ENCODE results near the gene C3orf70.
"Not testable (repeated sequence)": the region's sequence is repeated elsewhere in the genome, so short reads cannot be mapped to it uniquely, and the experiment has no call there.

The C3orf70 gene

DNA sequence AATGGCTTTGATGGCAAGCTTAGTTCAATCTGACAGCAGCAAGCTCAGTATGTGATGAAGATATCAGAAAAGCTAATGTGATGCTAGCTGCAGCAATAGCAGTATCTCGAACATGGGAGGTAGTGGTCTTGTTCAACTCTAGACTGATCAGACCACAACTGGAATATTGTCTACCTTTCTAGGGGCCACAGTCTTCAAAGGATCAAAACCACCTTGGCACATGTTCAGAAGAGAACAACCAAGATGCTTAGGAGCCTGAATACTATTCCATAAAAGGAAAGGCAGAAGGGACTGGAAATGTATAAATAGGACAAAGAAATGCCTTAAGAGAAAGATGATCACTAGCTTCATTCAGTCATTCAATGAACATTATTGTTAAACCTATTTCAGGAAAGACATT, 2.3 kb downstream of the C3orf70 start:
- DNase-seq, result no peak

DNA sequence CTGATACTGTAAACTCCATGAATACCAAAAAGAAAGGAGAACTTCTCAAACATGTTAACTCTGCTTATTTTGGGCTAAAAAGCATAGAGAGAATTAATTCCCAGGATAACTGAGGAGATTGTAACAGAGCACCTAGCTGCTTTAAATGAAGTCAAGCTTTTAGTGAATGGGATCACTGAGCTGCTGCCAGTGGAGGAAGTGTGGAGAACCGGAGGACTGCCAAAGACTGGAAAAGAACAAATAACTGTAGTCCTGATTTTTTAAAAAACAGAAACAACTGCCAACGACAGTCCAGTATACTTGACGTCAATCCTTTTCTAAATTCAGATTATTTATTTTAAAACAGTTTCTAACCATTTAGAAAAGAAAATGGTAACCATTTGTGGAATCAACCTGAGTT, 3.3 kb downstream of the C3orf70 start:
- DNase-seq, result no peak

DNA sequence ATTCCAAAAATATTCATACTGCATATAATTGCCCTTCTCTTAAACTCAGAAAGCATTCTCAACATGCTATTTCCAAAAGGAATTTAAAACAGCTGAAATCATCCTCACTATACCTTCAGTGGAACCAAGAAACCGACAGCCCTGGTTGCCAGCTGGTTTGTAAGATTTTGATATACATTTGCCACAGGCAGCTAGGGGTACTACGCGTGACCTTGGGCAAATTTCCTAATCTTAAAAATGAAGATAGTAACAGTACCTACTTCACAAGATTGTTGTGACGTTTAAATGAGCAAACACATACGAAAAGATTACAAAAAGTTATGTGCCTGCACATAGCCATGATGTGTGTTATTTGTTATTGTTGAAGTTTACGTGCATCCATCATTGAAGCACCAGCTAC, 7.3 kb downstream of the C3orf70 start:
- DNase-seq, result no peak

DNA sequence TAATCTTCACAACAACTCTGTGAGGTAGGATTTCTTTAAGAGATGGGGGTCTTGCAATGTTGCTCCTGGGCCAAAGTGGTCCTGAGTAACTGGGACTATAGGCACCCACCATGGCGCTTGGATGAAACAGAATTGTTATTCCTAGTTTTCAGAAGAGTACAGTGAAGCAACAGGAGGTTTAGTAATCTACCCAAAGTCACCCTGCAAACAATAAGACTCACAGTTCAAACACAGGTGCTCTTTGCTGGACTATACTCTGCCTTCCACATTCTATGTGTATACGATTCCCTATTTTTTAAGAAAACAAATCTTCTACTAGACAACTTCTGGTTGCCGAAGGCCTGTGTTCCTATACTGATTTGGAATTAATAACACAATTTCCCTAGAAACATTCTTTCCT, 8.1 kb downstream of the C3orf70 start:
- DNase-seq, result no peak

DNA sequence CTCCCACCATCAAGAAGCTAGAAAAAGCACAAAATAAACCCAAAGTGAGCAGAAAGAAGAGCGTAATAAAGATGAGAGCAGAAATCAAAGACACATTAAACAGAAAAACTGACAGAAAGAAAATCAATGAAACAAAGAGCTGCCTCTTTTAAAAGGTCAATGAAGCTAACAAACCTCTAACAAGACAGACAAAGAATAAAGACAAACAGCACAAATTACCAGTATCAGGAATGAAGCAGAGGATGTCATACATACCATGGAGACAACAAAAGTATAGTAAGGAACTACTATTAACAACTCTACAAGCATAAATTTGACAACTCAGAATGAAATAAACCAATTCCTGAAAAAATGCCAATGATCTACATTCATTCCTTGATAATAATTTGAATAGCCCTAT, 15.0 kb downstream of the C3orf70 start:
- DNase-seq, result no peak

DNA sequence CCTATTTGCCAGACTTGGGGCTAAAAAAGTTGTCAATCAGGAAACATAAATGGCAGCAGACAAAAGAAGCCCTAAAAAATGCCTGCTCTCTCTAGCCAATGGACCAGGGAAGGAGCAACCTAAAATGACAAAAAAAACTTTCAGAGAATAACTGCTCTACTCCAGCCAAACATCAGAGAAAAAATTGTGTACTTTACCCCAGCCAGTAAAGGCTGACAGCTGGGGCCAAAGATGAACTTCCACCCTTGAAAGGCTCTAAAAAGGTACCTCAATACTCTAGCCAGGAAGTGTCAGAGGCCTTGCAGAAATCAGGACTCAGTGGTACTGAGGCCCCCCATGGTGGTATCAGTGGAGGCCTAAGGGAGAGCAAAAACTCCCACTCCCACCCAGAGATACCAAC, 18.4 kb downstream of the C3orf70 start:
- DNase-seq, result no peak

DNA sequence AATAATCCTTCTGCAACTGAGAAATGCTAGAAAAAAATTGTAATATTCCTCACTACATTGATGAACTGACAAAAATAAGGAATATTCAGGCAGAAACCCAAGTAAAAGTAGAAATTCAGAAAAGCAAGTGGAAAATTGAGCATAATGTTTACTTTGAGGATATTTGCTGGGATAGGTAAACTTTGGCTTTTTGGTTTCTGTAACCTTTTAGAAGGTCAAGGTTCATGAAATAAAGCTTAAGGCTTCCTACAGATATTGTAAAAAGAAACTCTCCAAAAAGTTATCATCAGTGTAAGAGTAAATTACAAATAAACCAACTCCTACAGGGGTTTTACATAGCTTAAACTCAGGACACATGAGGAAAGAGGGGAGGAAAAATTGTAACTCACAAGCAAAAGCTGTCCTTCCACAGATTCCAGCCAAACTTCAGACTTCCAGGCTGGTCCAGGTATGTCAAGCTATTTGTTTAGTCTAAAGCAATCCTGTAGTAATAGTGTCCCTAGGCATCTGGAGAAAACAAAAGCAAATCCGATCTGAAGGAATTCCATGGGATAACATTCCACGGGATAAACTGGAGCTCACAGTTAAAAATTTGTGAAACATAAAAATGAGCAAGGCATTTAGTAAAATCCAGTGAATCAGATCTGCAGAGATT, 21.1 kb downstream of the C3orf70 start:
- DNase-seq, result no peak

DNA sequence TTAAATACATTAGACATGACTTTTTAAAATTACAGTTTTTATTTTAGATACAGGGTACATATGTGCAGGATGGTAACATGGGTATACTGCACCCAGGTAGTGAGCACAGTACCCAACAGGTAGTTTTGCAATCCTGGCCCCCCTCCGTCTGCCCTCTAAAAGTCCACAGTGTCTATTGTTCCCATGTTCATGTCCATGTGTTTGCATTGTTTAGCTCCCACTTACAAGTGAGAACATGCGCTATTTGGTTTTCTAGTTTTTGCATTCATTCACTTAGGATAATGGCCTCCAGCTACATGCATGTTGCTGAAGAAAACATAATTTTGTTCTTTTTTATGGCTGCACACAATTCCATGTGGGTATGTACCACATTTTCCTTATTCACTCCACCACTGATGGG, 23.8 kb downstream of the C3orf70 start:
- no peak for DNase-seq

DNA sequence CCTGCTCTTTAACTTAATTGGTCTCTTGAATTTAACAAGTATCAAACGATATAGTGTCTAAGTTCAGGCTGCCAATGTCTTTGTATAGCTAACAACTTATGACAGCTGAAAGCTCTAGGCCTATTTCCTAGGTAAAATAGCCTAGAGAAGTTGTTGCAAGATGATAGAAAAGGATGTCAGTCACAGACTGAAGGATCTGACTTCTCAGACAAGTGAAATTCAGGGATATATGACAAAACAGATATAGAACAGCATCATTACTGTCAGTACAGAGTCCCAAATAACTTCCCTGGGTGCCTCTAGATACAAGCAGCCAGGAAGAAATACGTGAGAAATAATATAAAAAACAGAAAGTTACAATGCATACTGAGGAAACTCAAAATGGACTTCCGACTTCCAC, 26.7 kb downstream of the C3orf70 start:
- no peak for DNase-seq

DNA sequence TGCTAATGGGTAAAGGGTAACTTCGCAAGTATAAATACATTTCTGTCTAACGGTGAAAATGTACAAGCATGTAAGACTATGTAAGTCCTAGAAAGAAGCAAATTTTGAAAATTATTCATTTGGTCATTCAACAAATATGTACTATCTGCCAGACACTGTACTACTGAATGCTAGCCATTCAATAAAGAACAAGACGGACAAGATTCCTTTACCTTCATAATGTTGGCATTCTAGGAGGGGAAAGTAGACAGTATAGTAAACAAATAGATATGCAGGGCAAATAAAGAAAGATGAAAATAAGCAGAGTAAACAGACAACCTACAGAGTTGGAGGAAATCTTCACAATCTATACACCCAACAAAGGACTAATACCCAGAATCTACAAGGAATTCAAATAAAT, 32.7 kb downstream of the C3orf70 start:
- DNase-seq, result no peak

DNA sequence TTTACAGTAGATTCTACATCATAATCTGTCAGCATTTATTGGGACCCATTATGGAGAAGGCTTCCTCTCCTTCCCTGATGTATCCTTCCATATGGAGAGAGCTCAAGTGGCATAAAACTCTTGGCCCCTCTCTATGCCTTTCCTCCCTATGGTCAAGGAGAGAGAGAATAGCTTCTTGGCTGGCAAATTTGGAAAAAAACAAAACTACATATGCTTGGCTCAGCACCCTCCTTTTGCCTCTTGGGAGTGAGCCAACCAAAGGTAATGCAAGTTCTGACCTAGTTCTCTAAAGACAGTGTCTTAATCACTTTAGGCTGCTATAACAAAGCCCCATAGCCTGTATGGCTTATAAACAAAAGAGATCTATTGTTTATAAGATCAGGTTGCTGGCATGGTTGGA, 37.5 kb downstream of the C3orf70 start:
- DNase-seq, result no peak

DNA sequence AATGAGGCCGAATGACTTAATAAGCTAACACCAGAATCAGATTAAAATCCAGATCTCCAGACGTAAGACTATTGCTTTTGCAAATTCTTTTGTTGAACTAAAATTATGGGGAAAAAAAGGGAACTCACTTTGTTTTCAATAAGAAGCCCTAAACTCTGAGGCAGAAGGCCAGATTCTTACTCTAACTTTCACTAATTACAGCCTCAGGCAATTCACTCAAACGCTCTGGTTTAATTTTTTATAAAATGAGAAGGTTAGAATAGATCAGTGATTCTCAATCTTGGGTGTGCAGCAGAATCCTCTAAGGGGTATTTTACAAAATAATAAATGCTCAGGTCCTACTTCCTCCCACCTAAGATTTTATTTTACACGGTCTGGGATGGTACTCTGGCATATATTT, 38.1 kb downstream of the C3orf70 start:
- DNase-seq, result no peak

DNA sequence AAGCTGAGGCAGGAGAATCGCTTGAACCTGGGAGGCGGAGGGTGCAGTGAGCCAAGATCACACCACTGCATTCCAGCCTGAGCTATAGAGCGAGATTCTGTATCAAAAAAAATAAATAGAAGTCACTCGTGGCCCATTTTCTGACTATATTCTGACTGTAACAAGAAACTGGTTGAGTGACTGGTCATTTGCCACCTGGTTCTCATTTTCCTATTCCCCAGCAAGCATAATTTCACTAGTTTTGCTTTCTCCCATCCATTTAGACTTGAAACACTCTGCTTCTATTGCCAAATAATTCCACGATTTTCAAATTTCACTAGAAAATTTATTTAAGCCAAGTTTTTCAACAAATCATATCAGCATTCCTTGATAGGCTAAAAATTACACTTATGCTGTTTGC, 40.7 kb downstream of the C3orf70 start:
- DNase-seq, result no peak

DNA sequence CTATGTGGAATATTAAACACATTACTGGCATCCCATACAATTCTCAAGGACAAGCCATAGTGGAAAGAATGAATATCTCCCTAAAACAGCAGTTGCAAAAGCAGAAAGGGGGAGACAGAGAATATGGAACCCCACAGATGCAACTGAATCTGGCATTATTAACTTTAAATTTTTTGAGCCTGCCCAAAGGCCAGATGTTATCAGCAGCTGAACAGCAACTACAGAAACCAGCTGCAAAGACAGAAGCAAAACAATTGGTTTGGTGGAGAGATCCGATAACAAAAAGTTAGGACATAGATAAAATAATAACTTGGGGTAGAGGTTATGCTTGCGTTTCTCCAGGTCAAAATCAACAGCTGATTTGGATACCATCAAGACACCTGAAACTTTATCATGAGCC, 43.8 kb downstream of the C3orf70 start:
- DNase-seq, result not testable (repeated sequence)

DNA sequence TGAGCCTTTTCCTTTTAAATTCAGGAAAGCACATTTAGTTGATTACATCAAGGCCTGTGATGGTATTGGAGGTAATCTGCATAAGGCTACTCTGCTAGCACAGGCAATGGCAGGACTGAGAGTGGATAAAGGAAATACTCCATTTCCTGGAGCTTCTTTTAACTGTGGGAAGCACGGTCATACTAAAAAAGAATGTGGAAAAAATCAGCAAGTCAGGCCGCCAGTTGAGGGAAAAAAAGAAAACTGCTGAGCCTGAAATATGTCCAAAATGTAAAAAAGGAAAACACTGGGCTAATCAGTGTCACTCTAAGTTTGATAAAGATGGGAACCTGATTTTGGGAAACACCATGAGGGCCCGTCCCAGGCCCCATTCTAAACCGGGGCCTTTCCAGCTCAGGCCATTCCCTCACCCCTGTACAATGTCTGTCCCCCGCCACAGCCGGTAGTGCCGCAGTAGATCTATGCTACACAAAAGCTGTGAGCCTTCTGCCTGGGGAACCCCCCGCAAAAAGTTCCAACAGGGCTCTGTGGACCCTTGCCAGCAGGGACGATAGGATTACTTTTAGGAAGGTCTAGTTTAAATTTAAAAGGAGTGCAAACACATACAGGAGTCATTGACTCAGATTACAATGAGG, 46.5 kb downstream of the C3orf70 start:
- not testable (repeated sequence) for DNase-seq

DNA sequence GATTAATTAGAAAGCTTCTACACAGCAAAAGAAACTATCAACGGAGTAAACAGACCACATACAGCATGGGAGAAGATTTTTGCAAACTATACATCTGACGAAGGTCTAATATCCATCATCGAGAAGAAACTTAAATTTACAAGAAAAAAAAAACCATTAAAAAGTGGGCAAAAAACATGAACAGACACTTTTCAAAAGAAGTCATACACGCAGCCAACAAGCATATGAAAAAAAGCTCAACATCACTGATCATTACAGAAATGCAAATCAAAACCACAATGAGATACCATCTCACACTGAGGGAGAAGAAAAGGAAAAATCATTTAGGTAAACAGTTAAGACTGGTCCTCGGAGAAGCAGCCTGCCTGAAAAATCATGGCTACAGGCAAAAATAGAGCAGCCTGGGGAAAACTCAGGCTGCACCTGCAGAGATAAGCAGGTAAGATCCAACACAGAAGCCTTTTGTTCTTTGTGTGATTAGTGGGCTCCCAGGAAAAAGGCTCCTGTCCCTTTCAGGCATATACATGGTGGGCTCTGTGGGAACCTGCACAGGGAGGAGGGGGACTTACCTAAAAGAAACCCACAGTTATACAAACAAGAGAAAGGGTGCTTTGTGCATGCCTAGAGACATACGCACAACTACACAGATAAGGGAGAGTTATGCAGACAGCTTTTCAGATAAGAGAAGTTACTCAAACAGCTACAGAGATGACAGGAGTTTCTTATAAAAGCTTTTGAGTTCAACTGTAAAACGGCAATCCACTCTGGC, 49.3 kb downstream of the C3orf70 start:
- no peak for DNase-seq

DNA sequence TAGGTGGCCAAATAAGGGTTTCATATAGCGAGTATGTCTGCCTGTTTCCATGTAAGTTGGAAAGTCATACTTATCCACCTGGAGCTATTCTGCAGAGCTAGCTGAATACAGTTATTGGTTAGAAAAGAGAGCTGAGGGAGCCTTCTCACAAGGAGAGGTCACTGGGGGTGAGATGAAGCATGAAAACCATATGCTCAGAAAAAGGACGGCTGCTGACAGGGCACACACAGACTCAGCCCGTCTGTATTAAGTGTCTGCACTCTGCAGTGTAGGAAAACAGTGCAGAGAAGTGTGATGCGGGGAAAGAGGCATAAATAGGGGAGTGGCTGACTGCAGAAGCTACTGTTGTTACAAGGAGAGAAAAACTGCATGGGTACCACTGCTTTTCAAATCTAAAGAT, 58.2 kb downstream of the C3orf70 start:
- no peak for DNase-seq

DNA sequence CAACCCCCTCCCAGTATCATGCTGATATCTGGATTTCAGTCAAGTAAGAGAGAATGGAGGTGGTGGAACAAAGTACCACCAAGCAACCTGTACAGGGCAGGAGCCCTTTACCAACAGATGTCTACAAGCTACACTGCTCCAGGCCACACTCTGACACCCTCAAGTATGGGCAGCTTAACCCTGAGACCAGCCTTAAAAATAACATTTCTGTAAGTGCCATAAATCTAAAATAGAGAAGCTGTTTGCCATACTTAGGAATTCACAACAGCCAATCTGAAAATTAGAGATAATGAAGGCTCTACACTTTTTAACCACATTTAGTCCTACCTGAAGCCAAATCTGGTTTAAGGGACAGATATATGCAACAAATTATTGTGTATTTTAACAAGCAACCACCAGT, 59.7 kb downstream of the C3orf70 start:
- DNase-seq, result no peak

DNA sequence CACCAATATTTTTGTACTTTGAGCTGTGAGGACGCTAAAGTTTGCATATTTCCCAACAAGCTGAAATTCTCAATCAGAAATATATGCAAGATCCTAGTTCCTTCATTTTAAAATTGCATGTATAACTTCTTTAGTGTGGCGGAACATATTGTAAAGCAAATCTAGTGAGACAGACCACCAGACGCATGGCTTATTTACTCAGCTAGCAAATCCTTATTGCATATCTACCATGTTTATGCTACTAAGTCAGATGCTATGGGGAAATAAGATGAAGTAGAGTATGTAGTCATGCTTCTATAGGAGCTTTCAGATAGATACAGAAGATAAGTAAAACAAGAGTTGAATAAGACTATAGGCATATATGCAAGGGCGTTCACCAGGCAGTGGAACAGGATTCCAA, 62.0 kb downstream of the C3orf70 start:
- no peak for DNase-seq

DNA sequence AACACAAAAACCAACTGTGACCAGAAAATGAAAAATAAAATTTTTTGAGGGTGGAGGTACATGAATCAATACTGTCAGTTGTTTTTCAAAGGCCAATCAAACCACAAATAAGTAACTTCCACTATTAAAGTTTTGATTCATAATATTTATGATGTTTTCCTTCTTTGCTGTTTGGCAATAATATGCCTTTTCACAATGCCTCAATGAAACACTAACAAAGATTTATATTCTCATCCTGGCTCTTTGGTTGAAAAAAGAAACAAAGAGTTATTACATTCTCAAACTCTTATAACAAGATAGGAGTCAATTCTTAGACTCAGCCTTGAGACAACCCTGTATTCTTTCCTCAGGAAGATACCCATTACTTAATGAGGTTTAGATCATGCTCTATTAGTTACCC, 63.1 kb downstream of the C3orf70 start:
- no peak for DNase-seq

DNA sequence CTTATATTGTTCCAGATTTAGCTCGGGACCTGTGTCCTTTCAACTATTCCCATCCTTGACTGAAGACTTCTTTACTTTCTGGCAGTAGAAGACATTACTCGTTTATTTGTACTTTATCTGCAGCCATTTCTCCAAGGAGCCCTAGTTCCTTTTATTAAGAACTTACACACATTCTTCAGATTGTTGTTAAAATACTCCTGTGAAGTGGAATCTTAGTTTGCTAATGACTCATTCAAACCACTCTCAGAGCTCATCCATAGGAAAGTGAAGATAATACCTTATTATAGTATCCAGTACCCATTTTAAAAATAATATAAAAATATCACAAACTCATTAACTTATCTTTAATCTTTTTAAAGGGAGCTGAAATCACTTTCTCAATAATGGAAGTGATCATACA, 63.5 kb downstream of the C3orf70 start:
- no peak for DNase-seq

DNA sequence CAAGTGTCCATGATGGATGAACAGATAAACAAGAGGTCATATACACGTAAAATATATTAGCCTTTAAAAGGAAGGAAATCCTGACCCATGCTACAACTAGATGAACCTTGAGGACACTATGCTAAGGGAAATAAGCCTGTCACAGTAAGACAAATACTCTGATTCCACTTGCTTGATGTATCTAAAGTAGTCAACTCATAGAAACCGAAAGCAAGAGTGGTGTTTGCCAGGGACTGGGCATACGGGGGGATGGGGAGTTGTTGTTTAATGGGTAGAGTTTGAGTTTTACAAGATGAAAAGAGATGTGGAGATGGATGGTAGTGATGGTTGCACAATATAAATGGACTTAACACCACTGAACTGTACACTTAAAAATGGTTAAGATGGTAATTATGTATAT, 65.4 kb downstream of the C3orf70 start:
- DNase-seq, result no peak

DNA sequence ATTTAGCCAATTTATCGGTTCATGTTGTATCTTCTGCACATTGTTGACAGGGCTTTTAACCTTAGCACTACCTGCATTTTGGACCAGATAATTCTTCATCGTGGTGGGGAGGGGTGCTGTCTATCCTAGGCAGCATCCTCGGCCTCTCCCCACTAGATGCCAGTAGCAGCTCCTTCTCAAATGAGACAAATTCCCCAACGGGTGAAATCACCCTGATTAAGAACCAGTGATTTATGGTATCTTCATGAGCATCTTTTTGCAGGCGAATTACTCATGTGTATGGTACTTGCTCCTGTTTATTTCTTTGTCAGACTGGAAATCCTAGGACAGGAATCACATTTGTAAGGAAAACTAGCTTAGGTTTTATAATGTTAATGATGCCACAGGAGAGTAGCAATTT, 68.0 kb downstream of the C3orf70 start:
- no peak for DNase-seq

DNA sequence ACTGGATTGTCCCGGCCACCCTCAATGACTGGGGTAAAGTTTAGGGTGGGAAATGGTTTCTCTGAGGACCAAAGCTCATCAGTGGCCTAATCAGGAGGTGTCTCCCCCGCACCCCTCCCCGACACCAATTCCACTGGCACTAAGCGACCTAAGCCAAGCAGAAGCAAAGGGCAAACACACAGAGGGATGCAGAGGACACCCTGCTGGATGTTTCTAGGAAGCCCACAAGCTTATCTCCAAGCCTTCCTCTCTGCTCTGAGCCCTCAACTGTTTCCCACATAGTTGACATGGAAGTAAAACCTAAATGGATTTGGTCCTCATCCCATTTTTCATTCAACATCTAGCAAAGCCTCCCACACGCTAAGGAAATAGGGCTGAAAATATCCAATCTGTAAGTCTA, 68.5 kb downstream of the C3orf70 start:
- DNase-seq, result no peak

DNA sequence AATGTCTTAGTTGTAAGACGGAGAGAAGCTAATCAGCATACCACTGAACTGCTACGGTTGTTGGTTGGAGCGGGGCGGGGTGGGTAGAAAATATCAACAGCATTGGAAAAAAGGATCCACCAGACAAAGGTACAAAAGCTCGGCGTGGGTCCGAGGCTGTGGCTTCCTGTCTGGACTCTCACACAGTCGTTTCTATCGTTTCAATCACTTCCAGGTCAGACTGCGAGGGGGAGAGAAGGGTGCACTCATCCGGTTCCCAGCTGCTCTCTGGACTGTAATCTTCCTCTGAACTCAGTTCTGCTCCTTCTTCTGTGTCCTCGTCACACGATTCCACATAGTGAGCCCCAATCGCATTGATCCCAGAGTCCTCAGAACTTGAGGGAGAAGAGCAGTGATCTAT, 70.0 kb downstream of the C3orf70 start:
- no peak for DNase-seq

Measured in NCI-H1092 treated with DMSO at 0.1 percent for 48 hours (cell line).